PC-3 (cell line): ENCODE data around the gene TINCR.

Source experiments
- CTCF ChIP-seq: fragments of 300-600 bp; sonication (generic); conservative IDR thresholded peaks from 2 replicates; pipeline ENCODE4 v1.5.1; 2017; ENCODE audit warnings: antibody characterized with exemption, low read depth, mild to moderate bottlenecking, low read length
- EZH2 ChIP-seq: fragments of 300-600 bp; sonication (generic); IDR thresholded peaks from one replicate; pipeline ENCODE4 v1.6.1; 2017; ENCODE audit warnings: antibody characterized with exemption, mild to moderate bottlenecking, low read length; ENCODE audit not compliant: unreplicated experiment

GRCh38 chr19:5579286-5579685 is 11.5 kb upstream of the TINCR start:
- TF ChIP-seq CTCF (no peak), EZH2 (no peak)
